ENCODE results near the gene MEX3D.

MEX3D gene

DNA sequence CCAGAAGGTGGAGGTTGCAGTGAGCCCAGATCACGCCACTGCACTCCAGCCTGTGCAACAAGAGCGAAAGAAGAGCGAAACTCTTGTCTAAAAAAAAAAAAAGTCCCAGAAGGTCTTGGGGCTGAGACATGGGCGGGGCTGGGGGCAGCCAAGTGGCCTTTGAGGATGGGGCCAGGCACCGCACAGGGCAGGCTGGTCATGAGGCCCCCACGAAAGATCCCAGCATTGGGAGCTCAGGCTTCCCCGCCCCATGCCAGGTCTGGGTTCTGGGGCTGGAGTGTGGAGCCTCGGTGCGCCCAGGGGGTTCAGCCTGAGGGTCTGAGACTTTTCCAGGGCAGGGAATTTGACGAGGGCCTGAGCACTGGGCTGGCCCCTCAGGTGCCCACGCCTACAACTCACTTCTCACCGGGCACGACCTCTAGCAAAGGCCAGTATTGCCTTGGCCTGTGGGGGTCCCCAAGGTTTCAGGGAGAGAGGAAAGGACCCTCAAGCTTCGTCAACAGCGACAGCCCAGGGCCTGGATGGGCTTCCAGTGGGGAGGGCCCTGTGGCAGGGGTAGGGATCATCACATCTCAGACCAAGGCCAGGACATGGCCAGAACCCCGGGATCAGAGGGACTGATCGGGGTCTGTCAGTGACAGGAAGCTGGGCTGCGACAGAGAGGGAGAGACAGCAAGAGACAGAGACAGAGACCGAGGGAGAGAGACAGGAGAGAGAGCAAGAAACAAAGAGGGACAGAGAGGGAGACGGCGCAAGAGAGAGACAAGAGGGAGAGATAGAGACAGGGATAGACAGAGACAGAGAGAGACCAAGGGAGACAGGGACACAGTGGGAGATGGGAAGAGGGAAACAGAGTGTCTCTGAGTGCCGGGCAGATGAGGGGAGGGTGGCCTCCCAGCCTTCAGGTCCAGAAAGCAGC is 7.5 kb upstream of the MEX3D start:
- H3K36me3 ChIP-seq (ENCODE audit: control insufficient read depth, insufficient read depth, low read length), result no peaks in the 10 kb centered on the region
- no peak overlapping the region for H3K4me2 ChIP-seq (ENCODE audit: low read length)
- no peak overlapping the region for H3K27ac ChIP-seq
- TF ChIP-seq, protein P1, sequence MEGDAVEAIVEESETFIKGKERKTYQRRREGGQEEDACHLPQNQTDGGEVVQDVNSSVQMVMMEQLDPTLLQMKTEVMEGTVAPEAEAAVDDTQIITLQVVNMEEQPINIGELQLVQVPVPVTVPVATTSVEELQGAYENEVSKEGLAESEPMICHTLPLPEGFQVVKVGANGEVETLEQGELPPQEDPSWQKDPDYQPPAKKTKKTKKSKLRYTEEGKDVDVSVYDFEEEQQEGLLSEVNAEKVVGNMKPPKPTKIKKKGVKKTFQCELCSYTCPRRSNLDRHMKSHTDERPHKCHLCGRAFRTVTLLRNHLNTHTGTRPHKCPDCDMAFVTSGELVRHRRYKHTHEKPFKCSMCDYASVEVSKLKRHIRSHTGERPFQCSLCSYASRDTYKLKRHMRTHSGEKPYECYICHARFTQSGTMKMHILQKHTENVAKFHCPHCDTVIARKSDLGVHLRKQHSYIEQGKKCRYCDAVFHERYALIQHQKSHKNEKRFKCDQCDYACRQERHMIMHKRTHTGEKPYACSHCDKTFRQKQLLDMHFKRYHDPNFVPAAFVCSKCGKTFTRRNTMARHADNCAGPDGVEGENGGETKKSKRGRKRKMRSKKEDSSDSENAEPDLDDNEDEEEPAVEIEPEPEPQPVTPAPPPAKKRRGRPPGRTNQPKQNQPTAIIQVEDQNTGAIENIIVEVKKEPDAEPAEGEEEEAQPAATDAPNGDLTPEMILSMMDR (IDR thresholded peaks at IDR 0.05), result no peak
- no peak overlapping the region for H3K9ac ChIP-seq
- no peak overlapping the region for H2AFZ ChIP-seq
- no peaks in the 10 kb centered on the region for H3K9me3 ChIP-seq (ENCODE audit: control insufficient read depth, low read length)
- no peaks in the 10 kb centered on the region for H3K27me3 ChIP-seq (ENCODE audit: control insufficient read depth, insufficient read depth, low read length)
- H3K4me3 ChIP-seq (ENCODE audit: low read depth, low read length), result no peak overlapping the region
- H3K79me2 ChIP-seq, result no peaks in the 10 kb centered on the region
- no peaks in the 10 kb centered on the region for H3K4me1 ChIP-seq

DNA sequence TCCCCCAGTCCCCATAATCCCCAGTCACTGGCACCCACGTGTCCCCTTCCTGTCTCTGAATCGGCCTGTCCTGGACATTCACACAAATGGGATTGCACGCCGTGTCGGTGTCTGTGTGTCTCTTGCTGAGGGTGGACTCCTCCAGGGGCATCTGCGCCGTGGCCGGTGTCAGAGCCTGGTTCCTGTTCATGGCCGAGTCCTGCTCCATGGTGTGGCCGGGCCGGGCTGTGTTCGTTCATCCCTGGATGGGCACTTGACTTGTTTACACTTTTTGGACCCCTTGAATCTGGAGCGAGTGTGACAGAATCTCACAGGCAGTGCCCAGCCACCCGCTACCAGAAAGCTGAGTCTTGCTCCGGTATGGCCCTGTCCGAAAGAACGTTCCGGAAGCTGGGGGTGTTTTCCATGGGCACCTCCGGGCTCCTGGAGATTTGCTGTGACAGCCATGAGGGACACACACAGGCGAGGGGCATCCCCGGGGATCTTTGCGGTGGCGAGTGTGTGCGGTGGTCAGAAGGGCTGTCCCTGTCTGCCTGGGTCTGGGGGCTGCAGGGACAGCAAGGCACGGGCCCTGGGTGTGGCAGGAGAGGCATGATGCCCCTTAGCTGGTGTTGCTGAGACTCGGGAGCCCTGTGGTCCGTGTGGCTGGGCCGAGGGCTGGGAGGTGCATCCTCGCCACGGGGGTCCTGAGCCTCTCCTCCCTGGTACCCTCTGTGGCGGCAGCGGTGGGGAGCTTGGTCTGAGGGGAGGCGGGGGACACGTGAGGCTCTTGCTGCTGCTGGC is 6.4 kb upstream of the MEX3D start:
- Histone ChIP-seq H3K4me3 (ENCODE audit: low read depth, low read length) (no peak overlapping the region), H3K4me1 (no peaks in the 10 kb centered on the region), H3K36me3 (ENCODE audit: control insufficient read depth, insufficient read depth, low read length) (no peaks in the 10 kb centered on the region), H3K27me3 (ENCODE audit: control insufficient read depth, insufficient read depth, low read length) (no peaks in the 10 kb centered on the region), H3K4me2 (ENCODE audit: low read length) (no peak overlapping the region), H3K9ac (no peak overlapping the region), H2AFZ (no peak overlapping the region), H3K27ac (no peak overlapping the region), H3K79me2 (no peaks in the 10 kb centered on the region), H3K9me3 (ENCODE audit: control insufficient read depth, low read length) (no peaks in the 10 kb centered on the region)
- TF ChIP-seq, protein P1 (IDR thresholded peaks at IDR 0.05), result no peak

DNA sequence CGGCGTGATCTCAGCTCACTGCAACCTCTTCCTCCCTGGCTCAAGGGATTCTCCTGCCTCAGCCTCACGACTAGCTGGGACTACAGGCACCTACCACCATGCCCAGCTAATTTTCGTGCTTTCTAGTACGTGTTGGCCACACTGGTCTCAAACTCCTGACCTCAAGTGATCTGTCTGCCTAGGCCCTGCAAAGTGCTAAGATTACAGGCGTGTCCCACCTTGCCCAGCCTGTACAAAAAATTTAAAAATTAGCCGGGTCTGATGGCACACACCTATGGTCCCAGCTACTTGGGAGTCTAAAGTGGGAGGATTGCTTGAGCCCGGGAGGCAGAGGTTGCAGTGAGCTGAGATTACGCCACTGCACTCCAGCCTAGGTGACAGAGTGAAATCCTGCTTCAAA is 4.7 kb upstream of the MEX3D start:
- Histone ChIP-seq H3K4me1 (no peaks in the 10 kb centered on the region), H3K79me2 (no peaks in the 10 kb centered on the region), H3K27ac (no peak overlapping the region), H3K4me2 (ENCODE audit: low read length) (no peak overlapping the region), H3K36me3 (ENCODE audit: control insufficient read depth, insufficient read depth, low read length) (no peaks in the 10 kb centered on the region), H3K9me3 (ENCODE audit: control insufficient read depth, low read length) (no peaks in the 10 kb centered on the region), H2AFZ (no peak overlapping the region), H3K9ac (no peak overlapping the region), H3K27me3 (ENCODE audit: control insufficient read depth, insufficient read depth, low read length) (no peaks in the 10 kb centered on the region), H3K4me3 (ENCODE audit: low read depth, low read length) (no peak overlapping the region)
- TF ChIP-seq, protein P1 (IDR thresholded peaks at IDR 0.05), result no peak

DNA sequence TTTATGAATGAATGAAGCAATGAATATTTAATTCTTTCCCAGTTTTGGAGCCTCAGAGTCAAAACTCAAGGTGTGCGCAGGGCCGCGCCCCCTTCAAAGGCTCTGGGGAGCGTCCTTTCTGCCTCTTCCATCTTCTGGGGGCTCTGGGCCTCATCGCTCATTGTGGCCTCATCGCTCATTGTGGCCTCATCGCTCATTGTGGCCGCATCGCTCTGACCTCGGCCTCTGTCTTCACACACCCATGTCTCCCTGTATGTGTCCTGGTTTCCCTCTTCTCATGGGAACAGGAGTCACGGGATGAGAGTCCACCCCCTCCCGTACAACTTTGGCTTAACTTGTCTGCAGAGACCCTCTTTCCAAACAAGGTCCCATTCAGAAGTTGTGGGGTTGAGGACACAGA is 3.2 kb upstream of the MEX3D start:
- H3K27me3 ChIP-seq (ENCODE audit: control insufficient read depth, insufficient read depth, low read length), result no peaks in the 10 kb centered on the region
- no peaks in the 10 kb centered on the region for H3K36me3 ChIP-seq (ENCODE audit: control insufficient read depth, insufficient read depth, low read length)
- no peak overlapping the region for H2AFZ ChIP-seq
- H3K4me3 ChIP-seq (ENCODE audit: low read depth, low read length), result no peak overlapping the region
- no peak overlapping the region for H3K4me2 ChIP-seq (ENCODE audit: low read length)
- H3K79me2 ChIP-seq, result no peaks in the 10 kb centered on the region
- TF ChIP-seq, protein P1 (IDR thresholded peaks at IDR 0.05), result no peak
- H3K9me3 ChIP-seq (ENCODE audit: control insufficient read depth, low read length), result no peaks in the 10 kb centered on the region
- no peak overlapping the region for H3K27ac ChIP-seq
- no peaks in the 10 kb centered on the region for H3K4me1 ChIP-seq
- no peak overlapping the region for H3K9ac ChIP-seq
